ENCODE measurements around the gene HELZ.

HELZ gene

GRCh38 chr17:67225316-67225715, 19.7 kb downstream of the HELZ start:
- no peak for DNase-seq (ENCODE audit: low spot score)

- DNase-seq (ENCODE audit: low spot score), result no peak
These were observed 20.3 kb downstream of the HELZ start for GRCh38 chr17:67224736-67225135.

GRCh38 chr17:67223924-67224323, 21.1 kb downstream of the HELZ start:
- DNase-seq (ENCODE audit: low spot score), result peak; percentile 14

- DNase-seq (ENCODE audit: low spot score), result peak; percentile 60
These were observed 23.7 kb downstream of the HELZ start for GRCh38 chr17:67221062-67221998.

- DNase-seq (ENCODE audit: low spot score), result no peak
These were observed 26.5 kb downstream of the HELZ start for GRCh38 chr17:67218385-67218950.

GRCh38 chr17:67217446-67217845, 27.6 kb downstream of the HELZ start:
- DNase-seq (ENCODE audit: low spot score), result no peak

- DNase-seq (ENCODE audit: low spot score), result no peak
These were observed 28.2 kb downstream of the HELZ start for GRCh38 chr17:67216578-67217320.

- no peak for DNase-seq (ENCODE audit: low spot score)
These were observed 29.0 kb downstream of the HELZ start for GRCh38 chr17:67215991-67216421.

- DNase-seq (ENCODE audit: low spot score), result no peak
These were observed 32.1 kb downstream of the HELZ start for GRCh38 chr17:67212714-67213417.

- DNase-seq (ENCODE audit: low spot score), result no peak
These were observed 32.8 kb downstream of the HELZ start for GRCh38 chr17:67212231-67212630.

- DNase-seq (ENCODE audit: low spot score), result no peak
These were observed 33.3 kb downstream of the HELZ start for GRCh38 chr17:67211742-67212141.

GRCh38 chr17:67210915-67211314, 34.1 kb downstream of the HELZ start:
- DNase-seq (ENCODE audit: low spot score), result no peak

- no peak for DNase-seq (ENCODE audit: low spot score)
These were observed 36.8 kb downstream of the HELZ start for GRCh38 chr17:67208232-67208631.

- DNase-seq (ENCODE audit: low spot score), result no peak
These were observed 41.2 kb downstream of the HELZ start for GRCh38 chr17:67203818-67204217.

- no peak for DNase-seq (ENCODE audit: low spot score)
These were observed 42.5 kb downstream of the HELZ start for GRCh38 chr17:67202503-67202902.

- no peak for DNase-seq (ENCODE audit: low spot score)
These were observed 44.2 kb downstream of the HELZ start for GRCh38 chr17:67200727-67201301.

- DNase-seq (ENCODE audit: low spot score), result no peak
These were observed 46.9 kb downstream of the HELZ start for GRCh38 chr17:67198131-67198530.

- DNase-seq (ENCODE audit: low spot score), result peak; percentile 5
These were observed 48.0 kb downstream of the HELZ start for GRCh38 chr17:67197023-67197422.

- DNase-seq (ENCODE audit: low spot score), result no peak
These were observed 48.6 kb downstream of the HELZ start for GRCh38 chr17:67196422-67196821.

GRCh38 chr17:67194134-67194533, 50.9 kb downstream of the HELZ start:
- DNase-seq (ENCODE audit: low spot score), result no peak

- no peak for DNase-seq (ENCODE audit: low spot score)
These were observed 57.1 kb downstream of the HELZ start for GRCh38 chr17:67187927-67188326.

- no peak for DNase-seq (ENCODE audit: low spot score)
These were observed 58.2 kb downstream of the HELZ start for GRCh38 chr17:67186782-67187181.

Measured in CD4-positive, alpha-beta T cell treated with Interleukin-2 at 100 ng/mL for 4 hours (primary cell).